HG03457 (cell line): Measurements from ENCODE around the gene ZNF362.
"Not testable (repeated sequence)": the region's sequence is repeated elsewhere in the genome, so short reads cannot be mapped to it uniquely, and the experiment has no call there.

Experiments
- ATAC-seq: cut with Tn5 transposase; IDR thresholded peaks from one replicate; pipeline ENCODE4 v1.9.1; 2021; ENCODE audit warnings: moderate number of reproducible peaks; ENCODE audit not compliant: unreplicated experiment

Gene ZNF362, protein sequence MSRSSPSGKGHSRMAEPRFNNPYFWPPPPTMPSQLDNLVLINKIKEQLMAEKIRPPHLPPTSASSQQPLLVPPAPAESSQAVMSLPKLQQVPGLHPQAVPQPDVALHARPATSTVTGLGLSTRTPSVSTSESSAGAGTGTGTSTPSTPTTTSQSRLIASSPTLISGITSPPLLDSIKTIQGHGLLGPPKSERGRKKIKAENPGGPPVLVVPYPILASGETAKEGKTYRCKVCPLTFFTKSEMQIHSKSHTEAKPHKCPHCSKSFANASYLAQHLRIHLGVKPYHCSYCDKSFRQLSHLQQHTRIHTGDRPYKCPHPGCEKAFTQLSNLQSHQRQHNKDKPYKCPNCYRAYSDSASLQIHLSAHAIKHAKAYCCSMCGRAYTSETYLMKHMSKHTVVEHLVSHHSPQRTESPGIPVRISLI

DNA sequence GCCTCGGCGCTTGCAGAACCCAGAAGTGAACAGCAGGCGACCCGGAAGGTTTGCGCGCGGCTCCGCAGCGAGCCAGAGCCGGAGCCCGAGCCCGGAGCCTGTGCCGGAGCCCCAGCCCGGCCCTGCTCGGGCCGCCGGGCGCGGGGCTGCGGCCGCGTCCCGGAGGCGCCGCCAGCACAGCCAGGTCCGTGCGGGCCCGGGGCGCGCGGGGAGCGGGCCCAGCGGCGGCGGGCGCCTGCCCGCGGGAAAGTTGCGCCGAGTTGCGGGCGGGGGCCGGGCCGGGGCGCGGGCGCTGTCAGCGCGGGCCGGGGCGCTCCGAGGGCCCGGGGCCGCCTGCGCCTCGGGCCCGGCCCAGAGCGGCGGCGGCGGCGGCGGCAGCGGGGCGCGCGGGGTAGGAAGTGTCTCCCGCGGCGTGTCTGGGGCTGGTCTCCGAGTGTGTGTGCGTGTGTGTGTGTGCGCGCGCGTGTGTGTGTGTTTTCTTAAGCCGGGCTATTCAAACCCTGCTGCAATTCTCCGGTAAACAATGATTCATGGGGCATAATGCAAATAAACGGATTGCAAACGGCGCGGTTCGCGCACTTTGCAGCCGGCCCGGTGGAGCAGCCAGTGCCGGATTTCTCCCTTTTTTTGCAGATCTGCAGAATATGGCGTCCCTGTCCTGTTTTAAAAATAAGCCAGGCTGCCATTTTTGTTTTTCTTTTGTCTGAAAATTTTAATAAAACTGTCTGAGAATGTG lies at the start of gene ZNF362:
ZNF362 (plus strand) TSS at position 22 of the 736 bp plus-strand sequence. CDS start 14,083 bp downstream, outside the sequence.
- ATAC-seq, result no peak

DNA sequence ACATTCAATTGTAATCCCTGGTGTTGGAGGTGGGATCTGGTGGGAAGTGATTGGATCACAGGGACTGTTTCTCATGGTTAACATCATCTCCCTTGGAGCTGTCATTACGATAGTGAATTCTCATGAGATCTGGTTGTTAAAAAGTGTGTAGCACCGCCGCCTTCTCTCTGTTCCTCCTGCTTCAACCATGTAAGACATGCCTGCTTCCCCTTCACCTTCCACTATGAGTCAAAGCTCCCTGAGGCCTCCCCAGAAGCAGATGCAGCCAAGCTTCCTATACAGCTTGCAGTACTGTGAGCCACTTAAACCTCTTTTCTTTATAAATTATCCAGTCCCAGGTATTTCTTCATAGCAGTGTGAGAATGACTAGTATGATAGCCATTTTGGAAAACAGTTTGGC lies 44.3 kb upstream of the ZNF362 start:
- no peak for ATAC-seq

DNA sequence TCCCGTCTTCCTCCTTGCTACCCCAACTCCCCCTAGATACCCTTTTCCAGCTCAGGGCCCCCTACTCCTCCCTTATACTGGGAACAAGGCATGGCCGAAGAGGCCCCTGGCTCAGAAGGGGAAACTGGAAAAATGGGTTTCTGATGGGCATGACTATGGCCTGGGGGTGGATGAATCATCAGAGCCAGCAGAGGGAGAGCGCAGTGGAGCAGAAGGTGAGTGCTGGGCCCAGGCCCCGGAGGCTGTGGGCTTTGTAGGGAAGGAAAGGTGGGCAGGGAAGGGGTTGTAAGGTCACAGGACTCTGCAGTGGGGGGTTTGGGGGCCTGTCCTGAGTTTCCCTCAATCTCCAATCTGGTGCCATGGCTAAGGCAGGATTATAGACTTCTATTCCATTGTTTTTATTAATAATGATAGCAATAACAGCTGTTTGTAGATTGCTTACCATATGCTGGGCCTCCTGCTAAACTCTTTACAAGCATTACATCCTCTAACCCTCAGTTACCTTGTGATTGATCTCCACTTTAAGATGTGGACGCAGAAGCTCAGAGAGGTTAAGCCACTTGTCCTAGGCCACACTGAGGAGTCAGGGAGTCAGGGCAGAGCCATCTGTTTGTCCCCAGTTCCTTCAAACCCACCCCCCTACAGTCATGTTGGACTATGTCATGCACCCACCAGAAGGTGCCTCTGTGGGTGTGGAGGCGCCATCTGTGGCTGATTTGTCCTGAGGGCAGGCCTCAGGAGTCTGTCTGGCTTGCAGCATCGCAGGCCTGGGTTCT lies 36.2 kb upstream of the ZNF362 start:
- no peak for ATAC-seq

DNA sequence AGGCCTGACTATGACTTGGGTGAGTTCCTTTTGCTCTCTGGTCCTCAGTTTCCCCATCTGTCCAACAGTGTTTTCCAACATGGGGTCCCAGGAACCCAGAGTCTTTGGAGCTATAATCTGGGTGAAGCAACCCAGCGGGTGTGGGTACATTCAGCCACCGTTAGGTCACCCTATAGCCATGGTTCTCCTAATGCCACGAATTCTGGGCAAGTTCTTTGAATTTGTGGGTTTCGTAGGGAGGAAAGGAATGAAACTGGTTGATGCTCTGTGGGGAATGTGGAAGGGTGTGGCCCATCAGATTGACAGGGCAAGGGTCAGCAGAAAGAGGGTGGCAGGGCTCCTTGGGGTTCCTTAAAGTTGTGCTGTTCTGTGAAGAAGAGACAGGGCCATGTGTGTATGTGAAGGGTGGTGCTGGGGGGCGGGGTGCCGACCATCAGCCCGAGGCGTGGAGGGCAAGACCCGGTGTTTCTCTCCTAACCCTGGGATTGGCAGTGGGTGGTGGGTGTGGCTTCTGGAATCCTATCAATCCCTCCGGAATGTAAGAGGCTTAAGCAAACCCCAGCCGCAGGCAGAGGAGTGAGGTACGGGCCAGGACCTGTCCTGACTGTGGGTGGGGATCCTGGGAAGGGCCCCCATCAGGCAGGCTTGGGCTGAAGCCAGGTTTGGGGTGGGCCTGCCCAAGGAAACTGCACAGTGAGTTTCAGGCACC lies 35.5 kb upstream of the ZNF362 start:
- no peak for ATAC-seq

DNA sequence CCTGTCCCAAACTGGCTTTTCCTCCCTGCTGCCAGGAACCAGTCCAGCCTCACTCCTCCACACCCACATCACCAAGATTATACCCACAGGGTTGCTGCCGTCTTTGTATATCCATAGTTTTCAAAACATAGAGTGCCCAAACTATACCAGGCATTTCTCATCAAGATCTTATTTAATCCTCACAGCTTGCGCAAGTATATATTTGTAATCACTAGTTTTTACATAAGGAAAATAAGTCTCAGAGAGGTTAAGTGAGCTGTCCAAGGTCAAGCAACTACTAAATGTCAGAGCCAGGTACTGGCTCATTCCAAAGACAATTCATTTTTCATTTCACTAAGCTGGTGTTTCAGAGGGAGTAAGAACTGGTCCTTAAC lies 34.9 kb upstream of the ZNF362 start:
- no peak for ATAC-seq

DNA sequence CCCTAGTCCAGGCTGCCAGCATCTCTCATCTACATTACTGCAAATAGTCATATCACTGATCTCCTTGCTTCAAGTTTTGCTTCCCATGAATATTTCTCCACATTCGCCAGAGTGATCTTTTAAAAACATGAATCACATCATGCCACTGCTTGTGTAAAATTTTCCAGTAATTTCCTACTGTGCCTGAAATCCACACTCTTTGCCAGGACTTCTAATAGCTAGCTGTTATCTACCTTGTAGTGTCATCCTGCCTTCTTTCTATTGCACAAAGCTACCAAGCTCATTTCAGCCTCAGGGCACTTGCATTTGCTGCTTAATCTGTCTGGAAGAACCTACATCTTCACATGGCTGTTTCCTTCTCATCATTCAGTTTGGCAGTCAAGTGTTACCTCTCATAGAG lies 33.9 kb upstream of the ZNF362 start:
- ATAC-seq, result no peak

DNA sequence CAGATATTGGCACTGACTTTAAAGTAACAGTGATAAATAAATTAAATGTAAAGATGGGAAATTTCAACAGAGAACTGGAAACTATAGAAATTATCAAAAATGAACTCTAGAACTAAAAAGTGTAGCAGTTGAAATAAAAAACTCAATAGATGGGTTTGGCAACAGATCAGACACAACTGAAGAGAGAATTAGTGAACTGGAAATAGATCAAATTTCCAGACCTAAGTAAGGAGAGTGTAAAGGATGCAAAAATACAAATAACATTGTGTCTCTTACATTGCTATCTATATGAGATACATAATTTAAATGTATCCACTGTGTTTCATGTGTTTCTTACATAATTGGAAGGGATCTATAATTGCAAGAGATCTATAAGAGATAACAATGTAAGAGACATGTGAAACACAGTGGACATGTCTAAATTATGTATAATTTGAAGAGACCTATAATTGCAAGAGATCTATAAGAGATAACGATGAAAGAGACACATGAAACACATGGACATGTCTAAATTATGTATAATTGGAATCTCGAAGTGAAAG lies 32.1 kb upstream of the ZNF362 start:
- ATAC-seq, result no peak

DNA sequence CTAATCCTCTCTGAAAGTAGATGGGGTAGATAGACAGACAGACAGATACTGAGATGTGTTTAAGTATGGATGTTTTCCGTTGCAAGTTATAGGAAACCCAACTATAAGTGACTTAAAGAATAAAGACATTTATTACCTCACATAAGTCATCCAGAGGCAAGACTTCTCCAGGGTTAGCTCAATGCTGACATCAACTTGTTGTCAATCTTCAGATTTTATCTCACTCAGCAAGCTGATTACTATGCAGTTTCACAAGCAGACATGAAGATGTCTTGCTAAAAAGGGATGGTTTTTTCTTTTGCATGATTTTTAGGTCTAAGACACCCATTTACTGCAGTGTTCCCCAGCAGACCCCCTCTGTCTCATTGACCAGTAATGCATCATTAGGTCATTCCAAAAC lies 30.7 kb upstream of the ZNF362 start:
- no peak for ATAC-seq

DNA sequence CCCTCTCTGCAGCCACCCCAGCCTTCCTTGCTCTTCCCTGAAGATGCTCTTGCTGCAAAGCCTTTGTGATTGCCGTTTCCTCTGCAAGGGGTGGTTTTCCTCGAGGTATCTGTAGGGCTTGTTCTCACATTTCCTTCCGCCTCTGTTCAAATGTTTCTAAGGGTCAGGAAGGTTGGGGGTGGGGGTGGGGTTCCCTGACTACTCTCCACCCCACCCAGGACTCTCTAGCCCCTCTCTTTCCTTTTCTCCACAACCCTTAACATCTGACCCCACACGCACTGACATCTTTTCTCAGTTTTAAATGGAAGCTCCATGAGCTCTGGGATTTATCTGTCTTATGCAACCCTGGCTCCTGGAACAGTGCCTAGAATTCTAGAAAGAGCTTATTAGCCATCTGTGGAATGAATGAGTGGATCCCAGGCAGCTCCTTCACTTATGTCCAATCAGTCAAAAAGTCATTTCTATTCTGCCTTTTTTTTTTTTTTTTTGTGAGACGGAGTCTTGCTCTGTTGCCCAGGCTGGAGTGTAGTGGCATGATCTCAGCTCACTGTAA lies 27.3 kb upstream of the ZNF362 start:
- ATAC-seq, result no peak

DNA sequence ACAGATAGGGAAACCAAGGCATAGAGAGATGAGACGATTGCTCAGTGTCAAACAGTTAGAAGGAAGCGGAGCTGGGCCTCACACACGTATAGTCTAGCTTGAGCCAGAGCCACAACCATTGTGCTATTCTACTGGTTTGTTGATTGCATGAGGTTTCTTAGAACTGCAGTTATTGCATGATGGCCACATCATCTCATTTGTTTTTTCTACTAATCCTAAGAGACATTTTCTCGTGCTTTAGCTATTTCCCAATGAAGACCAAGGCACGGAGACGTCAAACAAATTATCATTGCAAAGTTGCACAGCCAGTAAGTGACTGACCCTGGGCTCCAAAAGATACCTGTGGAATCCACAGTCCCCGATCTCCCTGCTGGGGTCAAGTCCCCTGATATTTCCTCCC lies 25.1 kb upstream of the ZNF362 start:
- no peak for ATAC-seq

DNA sequence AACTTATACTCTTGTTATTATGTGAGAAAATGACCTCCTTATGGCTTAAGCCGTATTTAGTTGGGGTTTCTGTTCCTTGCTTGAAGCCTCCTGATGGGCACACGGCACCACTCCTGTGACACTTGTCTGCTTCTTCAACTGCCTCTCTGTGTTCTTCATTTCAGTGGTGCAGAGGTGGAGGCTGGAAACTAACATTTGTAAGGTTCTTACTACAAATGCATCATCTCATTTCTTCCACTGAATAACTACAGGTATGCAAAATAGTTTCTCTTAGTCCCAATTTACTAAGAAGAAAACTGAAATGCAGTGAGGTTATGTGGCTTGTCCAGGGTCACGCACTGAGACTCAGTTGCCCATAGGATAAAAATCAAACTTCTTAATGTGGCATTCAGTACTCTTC lies 23.6 kb upstream of the ZNF362 start:
- no peak for ATAC-seq

DNA sequence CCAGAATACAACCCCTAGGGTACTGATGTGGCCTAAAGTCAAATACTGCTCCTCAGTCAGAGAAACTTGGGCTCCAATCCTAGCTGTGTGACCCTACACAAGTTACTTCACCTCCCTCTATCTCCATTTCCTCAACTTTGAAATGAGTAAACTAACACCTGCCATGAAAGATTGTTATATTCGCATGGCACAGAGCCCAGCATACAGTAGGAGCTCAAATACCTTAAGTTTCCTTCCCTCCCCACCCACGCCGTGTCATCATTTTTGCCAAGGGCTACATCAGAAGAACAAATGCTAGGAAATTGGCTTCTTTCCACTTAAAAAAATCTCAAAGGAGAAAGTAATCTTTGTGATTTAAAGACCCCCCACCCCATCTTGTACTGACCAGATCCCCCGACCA lies 22.2 kb upstream of the ZNF362 start:
- ATAC-seq, result no peak

DNA sequence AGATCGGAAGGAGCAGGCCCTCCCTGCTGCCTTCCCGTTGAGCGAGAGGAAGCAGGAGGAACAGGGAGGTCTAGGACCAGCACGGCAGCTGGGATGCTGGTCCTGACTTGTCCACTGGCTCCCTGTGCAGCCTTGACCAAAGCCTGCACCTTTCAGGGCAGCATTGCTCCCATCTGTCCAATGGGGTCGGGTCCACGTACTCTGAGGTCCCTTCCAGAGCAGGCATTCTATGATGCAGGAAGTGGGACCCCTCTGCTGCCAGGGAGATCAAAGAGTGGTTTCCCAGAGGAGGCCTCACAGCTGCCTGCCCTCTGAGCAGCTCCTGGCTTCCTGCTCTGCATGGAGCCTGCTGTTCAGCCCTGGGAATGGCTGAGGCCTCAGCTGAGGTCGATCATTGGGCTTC lies 21.7 kb upstream of the ZNF362 start:
- no peak for ATAC-seq

DNA sequence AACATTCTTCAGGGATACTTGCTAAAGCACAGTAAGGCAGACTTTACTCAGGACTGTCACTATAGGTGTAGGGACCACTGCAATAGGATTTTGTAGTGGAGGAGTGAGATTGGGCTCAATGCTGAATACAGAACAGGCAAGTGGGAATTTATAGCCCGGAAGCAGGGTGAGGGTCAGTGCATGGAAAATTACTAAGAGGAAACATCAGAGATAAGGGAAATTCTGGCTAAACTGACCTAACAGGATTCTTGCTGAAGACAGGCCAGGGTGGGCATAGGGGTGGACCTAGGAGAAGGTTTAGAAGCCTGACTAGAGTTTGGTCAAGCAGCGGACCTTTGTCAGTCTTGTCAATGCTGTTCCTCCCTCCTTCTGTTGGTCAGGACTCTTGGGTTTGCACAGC lies 20.8 kb upstream of the ZNF362 start:
- ATAC-seq, result no peak

DNA sequence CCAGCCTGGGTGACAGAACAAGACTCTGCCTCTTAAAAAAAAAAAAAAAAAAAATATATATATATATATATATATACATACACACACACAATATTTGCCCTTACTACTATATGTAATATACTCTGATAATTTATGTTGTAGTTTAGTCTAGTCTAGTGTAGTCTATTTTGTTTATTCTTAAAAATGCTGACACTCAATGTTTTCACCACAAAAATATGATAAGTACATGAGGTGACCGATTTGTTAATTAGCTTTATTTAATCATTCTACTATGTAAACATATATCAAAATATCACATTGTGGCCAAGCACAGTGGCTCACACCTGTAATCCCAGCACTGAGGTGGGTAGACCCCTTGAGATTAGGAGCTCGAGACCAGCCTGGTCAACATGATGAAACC lies 19.8 kb upstream of the ZNF362 start:
- no peak for ATAC-seq

DNA sequence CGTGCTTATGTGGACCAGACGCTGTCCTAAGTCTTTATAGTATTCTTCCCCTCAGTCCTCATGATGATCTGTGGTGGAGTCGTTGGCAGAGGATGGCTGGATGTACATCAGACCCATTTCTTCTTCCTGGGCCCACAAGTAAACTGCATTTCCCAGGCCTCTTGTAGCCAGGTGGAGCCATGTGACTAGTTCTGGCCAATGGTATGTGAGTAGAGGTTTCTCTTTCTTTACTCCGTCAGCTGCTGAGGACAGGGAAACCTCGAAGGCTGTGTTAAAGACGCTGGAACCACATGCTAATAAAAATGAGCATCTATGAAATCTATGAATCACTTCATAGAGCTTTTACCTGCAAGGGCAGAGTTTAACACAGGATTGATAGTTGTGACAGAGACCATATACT lies 18.7 kb upstream of the ZNF362 start:
- ATAC-seq, result no peak

DNA sequence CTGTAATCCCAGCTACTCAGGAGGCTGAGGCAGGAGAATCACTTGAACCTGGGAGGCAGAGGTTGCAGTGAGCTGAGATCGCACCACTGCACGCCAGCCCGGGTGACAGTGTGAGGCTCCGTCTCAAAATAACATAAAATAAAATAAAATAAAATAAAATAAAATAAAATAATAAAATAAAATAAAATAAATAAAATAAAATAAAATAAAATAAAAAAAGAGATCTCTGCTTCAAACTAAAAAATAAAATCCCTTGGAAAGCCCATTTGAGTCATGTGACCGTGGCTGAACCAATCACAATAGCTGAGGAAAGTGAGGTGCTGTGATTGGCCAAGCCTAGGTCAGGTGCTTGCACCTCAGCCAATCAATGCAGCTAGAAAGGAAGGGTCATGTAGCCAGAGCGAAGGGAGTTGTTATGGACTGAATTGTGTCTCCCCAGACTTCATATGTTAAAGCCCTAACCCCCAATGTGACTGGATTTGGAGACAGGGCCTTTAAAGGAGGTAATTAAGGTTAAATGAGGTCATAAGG lies 18.0 kb upstream of the ZNF362 start:
- not testable (repeated sequence) for ATAC-seq

DNA sequence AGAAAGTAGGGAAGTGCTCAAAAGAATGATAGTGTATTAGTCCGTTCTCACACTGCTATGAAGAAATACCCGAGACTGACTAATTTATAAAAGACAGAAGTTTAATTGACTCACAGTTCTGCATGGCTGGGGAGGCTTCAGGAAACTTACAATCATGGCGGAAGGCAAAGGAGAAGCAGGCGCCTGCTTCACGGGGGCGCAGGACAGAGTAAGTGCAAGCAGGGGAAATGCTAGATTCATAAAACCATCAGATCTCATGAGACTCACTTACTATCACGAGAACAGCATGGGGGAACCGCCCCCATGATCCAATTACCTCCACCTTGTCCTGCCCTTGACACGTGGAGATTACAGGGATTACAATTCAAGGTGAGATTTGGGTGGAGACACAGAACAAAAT lies 16.9 kb upstream of the ZNF362 start:
- not testable (repeated sequence) for ATAC-seq

DNA sequence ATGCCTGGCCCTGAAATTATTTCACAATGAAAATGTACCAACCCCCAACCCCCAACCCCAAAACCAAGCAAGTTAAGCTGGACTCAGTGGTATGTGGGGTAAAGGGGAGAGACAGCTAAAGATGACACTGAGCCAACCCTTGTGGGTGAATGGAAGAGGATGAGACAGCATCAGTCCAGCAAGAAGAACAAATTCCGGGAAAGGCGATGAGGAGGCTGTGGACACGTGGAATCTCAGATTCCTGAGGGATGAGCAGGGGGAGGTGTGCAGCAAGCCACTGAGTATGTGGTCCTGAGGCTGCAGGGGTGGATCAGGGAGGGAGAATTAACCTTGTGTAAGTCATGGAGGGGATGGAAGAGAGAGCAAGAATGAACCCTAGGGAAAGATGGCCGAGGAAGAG lies 14.4 kb upstream of the ZNF362 start:
- no peak for ATAC-seq

DNA sequence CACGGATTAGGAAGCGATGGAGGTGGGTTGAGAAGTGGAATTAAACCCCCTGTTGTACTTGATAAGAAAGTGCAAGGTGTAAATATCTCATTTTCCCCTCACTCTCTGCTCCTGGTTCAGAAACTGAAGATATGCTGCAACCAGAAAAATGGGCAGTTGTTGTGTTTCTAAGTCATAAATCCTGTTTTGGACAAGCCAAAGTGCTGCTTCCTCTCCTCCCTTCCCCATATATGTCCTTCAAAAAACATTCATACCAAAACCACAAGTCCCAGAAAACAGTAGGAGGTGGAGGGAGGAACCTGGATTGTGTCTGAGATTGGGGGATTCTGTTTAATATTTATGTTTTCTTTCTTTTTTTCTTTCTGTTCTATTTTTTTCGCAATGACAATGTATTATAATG lies 13.6 kb upstream of the ZNF362 start:
- no peak for ATAC-seq
